NCI-H2081 (cell line): Measurements from ENCODE around the gene MMP24.
A peak's percentile ranks its signal among the peaks of the same experiment; 100 is the strongest.

Experiments used
- DNase-seq, 2 experiments: peaks; one replicate each; lab custom pipeline; 2025; lab: John Stamatoyannopoulos, UW

MMP24 gene

GRCh38 chr20:35293303-35294292 is 67.1 kb downstream of the MMP24 start:
- no peak for DNase-seq

- no peak for DNase-seq
These were observed 67.8 kb downstream of the MMP24 start for GRCh38 chr20:35294293-35294685.

- no peak for DNase-seq
These were observed 68.6 kb downstream of the MMP24 start for GRCh38 chr20:35295058-35295457.

GRCh38 chr20:35295674-35296073 is 69.2 kb downstream of the MMP24 start:
- no peak for DNase-seq

GRCh38 chr20:35296101-35296554 is 69.6 kb downstream of the MMP24 start:
- peak in 1 of 2 experiments; percentile 35 for DNase-seq

- no peak for DNase-seq
These were observed 70.7 kb downstream of the MMP24 start for GRCh38 chr20:35297155-35297554.

GRCh38 chr20:35297740-35298139 is 71.2 kb downstream of the MMP24 start:
- no peak for DNase-seq

- DNase-seq: no peak
These were observed 71.8 kb downstream of the MMP24 start for GRCh38 chr20:35298264-35298663.

- DNase-seq: no peak
These were observed 73.3 kb downstream of the MMP24 start for GRCh38 chr20:35299780-35300179.

- DNase-seq: no peak
These were observed 74.2 kb downstream of the MMP24 start for GRCh38 chr20:35300469-35301262.

- DNase-seq: no peak
These were observed 74.9 kb downstream of the MMP24 start for GRCh38 chr20:35301426-35301825.

GRCh38 chr20:35302421-35303335 is 76.2 kb downstream of the MMP24 start:
- peak; percentile 28 to 78 for DNase-seq

GRCh38 chr20:35303382-35303734 is 76.9 kb downstream of the MMP24 start:
- DNase-seq: no peak

- DNase-seq: peak; percentile 87 to 89
These were observed 77.4 kb downstream of the MMP24 start for GRCh38 chr20:35303735-35304491.

- DNase-seq: no peak
These were observed 78.5 kb downstream of the MMP24 start for GRCh38 chr20:35304956-35305355.

GRCh38 chr20:35305682-35306556 is 79.4 kb downstream of the MMP24 start:
- no peak for DNase-seq

GRCh38 chr20:35306931-35307517 is 80.5 kb downstream of the MMP24 start:
- DNase-seq: peak; percentile 12 to 41

GRCh38 chr20:35307666-35308653 is 81.5 kb downstream of the MMP24 start:
- peak; percentile 40 to 79 for DNase-seq
